CD4-positive, alpha-beta T cell treated with Interleukin-2 at 100 ng/mL for 4 hours (primary cell): ENCODE results near the gene STH.
"Not testable (repeated sequence)": the region's sequence is repeated elsewhere in the genome, so short reads cannot be mapped to it uniquely, and the experiment has no call there.

Experiments used
- DNase-seq: peaks from one replicate; pipeline ENCODE4 v3.0.0-alpha.2; 2020; ENCODE audit warnings: low spot score

STH gene

DNA sequence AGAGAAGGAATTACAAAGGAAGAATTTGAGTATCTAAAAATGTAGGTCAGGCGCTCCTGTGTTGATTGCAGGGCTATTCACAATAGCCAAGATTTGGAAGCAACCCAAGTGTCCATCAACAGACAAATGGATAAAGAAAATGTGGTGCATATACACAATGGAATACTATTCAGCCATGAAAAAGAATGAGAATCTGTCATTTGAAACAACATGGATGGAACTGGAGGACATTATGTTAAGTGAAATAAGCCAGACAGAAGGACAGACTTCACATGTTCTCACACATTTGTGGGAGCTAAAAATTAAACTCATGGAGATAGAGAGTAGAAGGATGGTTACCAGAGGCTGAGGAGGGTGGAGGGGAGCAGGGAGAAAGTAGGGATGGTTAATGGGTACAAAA is 7.0 kb downstream of the STH start:
- DNase-seq, result not testable (repeated sequence)

GRCh38 chr17:46007461-46007965 is 8.5 kb downstream of the STH start:
- no peak for DNase-seq

DNA sequence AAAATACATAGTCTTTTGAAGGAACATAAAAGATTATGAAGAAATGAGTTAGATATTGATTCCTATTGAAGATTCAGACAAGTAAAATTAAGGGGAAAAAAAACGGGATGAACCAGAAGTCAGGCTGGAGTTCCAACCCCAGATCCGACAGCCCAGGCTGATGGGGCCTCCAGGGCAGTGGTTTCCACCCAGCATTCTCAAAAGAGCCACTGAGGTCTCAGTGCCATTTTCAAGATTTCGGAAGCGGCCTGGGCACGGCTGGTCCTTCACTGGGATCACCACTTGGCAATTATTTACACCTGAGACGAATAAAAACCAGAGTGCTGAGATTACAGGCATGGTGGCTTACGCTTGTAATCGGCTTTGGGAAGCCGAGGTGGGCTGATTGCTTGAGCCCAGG is 9.5 kb downstream of the STH start:
- DNase-seq, result no peak

GRCh38 chr17:46009681-46010596 is 10.9 kb downstream of the STH start:
- no peak for DNase-seq

GRCh38 chr17:46010597-46011186 is 11.6 kb downstream of the STH start:
- no peak for DNase-seq

GRCh38 chr17:46011711-46012505 is 12.9 kb downstream of the STH start:
- DNase-seq, result no peak

DNA sequence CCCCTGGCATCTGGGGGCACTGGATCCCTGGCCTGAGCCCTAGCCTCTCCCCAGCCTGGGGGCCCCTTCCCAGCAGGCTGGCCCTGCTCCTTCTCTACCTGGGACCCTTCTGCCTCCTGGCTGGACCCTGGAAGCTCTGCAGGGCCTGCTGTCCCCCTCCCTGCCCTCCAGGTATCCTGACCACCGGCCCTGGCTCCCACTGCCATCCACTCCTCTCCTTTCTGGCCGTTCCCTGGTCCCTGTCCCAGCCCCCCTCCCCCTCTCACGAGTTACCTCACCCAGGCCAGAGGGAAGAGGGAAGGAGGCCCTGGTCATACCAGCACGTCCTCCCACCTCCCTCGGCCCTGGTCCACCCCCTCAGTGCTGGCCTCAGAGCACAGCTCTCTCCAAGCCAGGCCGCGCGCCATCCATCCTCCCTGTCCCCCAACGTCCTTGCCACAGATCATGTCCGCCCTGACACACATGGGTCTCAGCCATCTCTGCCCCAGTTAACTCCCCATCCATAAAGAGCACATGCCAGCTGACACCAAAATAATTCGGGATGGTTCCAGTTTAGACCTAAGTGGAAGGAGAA is 13.5 kb downstream of the STH start:
- DNase-seq, result no peak

- DNase-seq, result no peak
These were observed 14.1 kb downstream of the STH start for GRCh38 chr17:46013127-46013501.

DNA sequence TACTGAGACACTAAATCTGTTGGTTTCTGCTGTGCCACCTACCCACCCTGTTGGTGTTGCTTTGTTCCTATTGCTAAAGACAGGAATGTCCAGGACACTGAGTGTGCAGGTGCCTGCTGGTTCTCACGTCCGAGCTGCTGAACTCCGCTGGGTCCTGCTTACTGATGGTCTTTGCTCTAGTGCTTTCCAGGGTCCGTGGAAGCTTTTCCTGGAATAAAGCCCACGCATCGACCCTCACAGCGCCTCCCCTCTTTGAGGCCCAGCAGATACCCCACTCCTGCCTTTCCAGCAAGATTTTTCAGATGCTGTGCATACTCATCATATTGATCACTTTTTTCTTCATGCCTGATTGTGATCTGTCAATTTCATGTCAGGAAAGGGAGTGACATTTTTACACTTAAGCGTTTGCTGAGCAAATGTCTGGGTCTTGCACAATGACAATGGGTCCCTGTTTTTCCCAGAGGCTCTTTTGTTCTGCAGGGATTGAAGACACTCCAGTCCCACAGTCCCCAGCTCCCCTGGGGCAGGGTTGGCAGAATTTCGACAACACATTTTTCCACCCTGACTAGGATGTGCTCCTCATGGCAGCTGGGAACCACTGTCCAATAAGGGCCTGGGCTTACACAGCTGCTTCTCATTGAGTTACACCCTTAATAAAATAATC is 14.6 kb downstream of the STH start:
- no peak for DNase-seq

DNA sequence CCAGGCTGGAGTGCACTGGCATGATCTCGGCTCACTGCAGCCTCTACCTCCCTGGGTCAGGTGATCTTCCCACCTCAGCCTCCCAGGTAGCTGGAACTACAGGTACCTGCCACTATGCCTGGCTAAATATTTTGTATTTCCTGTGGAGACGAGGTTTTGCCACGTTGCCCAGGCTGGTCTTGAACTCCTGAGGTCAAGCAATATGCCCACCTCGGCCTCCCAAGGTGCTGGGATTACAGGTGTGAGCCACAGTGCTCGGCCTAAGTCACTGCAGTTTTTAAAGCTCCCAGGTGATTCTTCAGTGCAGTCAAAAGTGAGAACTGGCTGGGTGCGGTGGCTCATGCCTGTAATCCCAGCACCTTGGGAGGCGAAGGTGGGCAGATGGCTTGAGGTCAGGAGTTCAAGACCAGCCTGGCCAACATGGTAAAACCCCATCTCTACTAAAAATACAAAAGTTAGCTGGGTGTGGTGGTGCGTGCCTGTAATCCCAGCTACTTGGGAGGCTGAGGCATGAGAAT is 20.4 kb downstream of the STH start:
- DNase-seq, result not testable (repeated sequence)

GRCh38 chr17:46020023-46020761 is 21.1 kb downstream of the STH start:
- peak; percentile 78 for DNase-seq

GRCh38 chr17:46020998-46021397 is 21.9 kb downstream of the STH start:
- DNase-seq, result no peak

- not testable (repeated sequence) for DNase-seq
These were observed 24.3 kb downstream of the STH start for GRCh38 chr17:46023366-46023765.

DNA sequence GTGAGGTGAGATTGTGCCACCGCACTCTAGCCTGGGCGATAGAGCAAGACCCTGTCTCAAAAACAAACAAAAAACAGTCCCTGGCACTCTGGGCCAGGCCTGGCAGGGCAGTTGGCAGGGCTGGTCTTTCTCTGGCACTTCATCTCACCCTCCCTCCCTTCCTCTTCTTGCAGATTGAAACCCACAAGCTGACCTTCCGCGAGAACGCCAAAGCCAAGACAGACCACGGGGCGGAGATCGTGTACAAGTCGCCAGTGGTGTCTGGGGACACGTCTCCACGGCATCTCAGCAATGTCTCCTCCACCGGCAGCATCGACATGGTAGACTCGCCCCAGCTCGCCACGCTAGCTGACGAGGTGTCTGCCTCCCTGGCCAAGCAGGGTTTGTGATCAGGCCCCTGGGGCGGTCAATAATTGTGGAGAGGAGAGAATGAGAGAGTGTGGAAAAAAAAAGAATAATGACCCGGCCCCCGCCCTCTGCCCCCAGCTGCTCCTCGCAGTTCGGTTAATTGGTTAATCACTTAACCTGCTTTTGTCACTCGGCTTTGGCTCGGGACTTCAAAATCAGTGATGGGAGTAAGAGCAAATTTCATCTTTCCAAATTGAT is 24.8 kb downstream of the STH start:
- no peak for DNase-seq

DNA sequence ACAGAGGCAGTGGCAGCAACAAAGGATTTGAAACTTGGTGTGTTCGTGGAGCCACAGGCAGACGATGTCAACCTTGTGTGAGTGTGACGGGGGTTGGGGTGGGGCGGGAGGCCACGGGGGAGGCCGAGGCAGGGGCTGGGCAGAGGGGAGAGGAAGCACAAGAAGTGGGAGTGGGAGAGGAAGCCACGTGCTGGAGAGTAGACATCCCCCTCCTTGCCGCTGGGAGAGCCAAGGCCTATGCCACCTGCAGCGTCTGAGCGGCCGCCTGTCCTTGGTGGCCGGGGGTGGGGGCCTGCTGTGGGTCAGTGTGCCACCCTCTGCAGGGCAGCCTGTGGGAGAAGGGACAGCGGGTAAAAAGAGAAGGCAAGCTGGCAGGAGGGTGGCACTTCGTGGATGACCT is 25.5 kb downstream of the STH start:
- no peak for DNase-seq

GRCh38 chr17:46025060-46025459 is 26.0 kb downstream of the STH start:
- DNase-seq, result no peak

DNA sequence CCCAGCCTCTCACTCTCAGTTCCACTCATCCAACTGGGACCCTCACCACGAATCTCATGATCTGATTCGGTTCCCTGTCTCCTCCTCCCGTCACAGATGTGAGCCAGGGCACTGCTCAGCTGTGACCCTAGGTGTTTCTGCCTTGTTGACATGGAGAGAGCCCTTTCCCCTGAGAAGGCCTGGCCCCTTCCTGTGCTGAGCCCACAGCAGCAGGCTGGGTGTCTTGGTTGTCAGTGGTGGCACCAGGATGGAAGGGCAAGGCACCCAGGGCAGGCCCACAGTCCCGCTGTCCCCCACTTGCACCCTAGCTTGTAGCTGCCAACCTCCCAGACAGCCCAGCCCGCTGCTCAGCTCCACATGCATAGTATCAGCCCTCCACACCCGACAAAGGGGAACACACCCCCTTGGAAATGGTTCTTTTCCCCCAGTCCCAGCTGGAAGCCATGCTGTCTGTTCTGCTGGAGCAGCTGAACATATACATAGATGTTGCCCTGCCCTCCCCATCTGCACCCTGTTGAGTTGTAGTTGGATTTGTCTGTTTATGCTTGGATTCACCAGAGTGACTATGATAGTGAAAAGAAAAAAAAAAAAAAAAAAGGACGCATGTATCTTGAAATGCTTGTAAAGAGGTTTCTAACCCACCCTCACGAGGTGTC is 26.6 kb downstream of the STH start:
- no peak for DNase-seq

GRCh38 chr17:46026166-46027047 is 27.4 kb downstream of the STH start:
- no peak for DNase-seq
